Brain pericyte (primary cell): ENCODE data around the gene C3orf20.

ENCODE experiments used
- DNase-seq: peaks from one replicate; pipeline ENCODE4 v3.0.0-alpha.2; 2012; ENCODE audit warnings: low read depth, low spot score

Gene C3orf20

GRCh38 chr3:14758297-14758696 is 83.4 kb downstream of the C3orf20 start:
- DNase-seq, result no peak

- no peak for DNase-seq
These were observed 84.0 kb downstream of the C3orf20 start for GRCh38 chr3:14758959-14759358.

GRCh38 chr3:14760185-14760584 is 85.2 kb downstream of the C3orf20 start:
- no peak for DNase-seq

GRCh38 chr3:14761121-14761672 is 86.3 kb downstream of the C3orf20 start:
- DNase-seq, result no peak

- no peak for DNase-seq
These were observed 86.9 kb downstream of the C3orf20 start for GRCh38 chr3:14761866-14762265.

GRCh38 chr3:14762701-14763100 is 87.8 kb downstream of the C3orf20 start:
- no peak for DNase-seq

- DNase-seq, result no peak
These were observed 89.6 kb downstream of the C3orf20 start for GRCh38 chr3:14764331-14765059.

GRCh38 chr3:14765060-14765400 is 90.1 kb downstream of the C3orf20 start:
- DNase-seq, result no peak

- no peak for DNase-seq
These were observed 90.9 kb downstream of the C3orf20 start for GRCh38 chr3:14765576-14766427.

- DNase-seq, result no peak
These were observed 91.7 kb downstream of the C3orf20 start for GRCh38 chr3:14766428-14767244.

- DNase-seq, result no peak
These were observed 92.5 kb downstream of the C3orf20 start for GRCh38 chr3:14767245-14768051.

- DNase-seq, result no peak
These were observed 93.3 kb downstream of the C3orf20 start for GRCh38 chr3:14768182-14768790.

GRCh38 chr3:14768881-14769280 is 93.9 kb downstream of the C3orf20 start:
- DNase-seq, result no peak

- no peak for DNase-seq
These were observed 94.8 kb downstream of the C3orf20 start for GRCh38 chr3:14769544-14770325.

- no peak for DNase-seq
These were observed 95.7 kb downstream of the C3orf20 start for GRCh38 chr3:14770591-14770990.

- DNase-seq, result no peak
These were observed 96.9 kb downstream of the C3orf20 start for GRCh38 chr3:14771593-14772497.

GRCh38 chr3:14772533-14773138 is 97.7 kb downstream of the C3orf20 start:
- DNase-seq, result no peak

- DNase-seq, result no peak
These were observed 98.3 kb downstream of the C3orf20 start for GRCh38 chr3:14773281-14773680.
